Measurements from ENCODE around the gene CCL28. TPM values are rescaled to one million over a fixed set of nuclear protein-coding genes. Genes with fewer than 3 reads are reported as not detected.

Gene CCL28
- total RNA-seq, 1 donor, result 15.6 TPM

DNA sequence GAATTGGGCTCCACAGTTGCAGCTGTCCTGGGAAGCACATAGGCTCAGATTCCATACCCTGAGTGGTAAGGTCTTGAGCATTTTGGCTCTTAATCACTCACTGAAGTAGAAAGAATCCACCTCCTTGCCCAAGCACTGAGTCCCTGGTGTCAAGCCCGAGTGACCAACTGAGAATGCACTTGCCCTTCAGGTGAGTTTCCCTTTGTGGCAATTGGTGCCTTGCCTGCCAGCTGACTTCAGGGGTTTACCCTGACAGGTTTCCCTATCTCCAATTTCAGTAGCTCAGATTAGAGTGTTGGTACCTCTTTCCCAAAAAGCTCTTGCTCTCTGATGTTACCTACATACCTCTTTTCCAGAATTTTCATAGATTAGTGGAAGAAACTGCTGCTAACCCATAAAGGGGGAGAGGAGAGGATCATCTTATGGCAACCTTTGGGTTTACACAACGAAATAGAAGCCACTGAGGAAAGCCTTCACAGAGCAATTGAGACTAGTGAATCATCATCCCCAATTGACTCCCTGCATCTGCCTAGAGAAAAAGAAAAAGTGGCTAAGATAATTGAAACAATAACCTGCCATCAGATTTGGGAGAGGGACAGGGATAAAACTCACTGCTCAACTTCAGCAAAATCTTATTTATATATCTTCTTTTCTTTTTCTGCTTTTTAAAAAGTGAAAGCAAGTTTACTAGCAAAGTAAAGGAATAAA, 48.6 kb downstream of the CCL28 start:
- no peak for DNase-seq (ENCODE audit: insufficient read length, low spot score, missing footprints)
- no peaks in the 10 kb centered on the region for H3K36me3 ChIP-seq (ENCODE audit: insufficient read depth, low read length)
- H2AFZ ChIP-seq (ENCODE audit: low read length), result no peak overlapping the region
- peaks cover 5% of the 10 kb centered on the region for H3K4me1 ChIP-seq (ENCODE audit: insufficient read depth, low read length)
- TF ChIP-seq, protein P1, sequence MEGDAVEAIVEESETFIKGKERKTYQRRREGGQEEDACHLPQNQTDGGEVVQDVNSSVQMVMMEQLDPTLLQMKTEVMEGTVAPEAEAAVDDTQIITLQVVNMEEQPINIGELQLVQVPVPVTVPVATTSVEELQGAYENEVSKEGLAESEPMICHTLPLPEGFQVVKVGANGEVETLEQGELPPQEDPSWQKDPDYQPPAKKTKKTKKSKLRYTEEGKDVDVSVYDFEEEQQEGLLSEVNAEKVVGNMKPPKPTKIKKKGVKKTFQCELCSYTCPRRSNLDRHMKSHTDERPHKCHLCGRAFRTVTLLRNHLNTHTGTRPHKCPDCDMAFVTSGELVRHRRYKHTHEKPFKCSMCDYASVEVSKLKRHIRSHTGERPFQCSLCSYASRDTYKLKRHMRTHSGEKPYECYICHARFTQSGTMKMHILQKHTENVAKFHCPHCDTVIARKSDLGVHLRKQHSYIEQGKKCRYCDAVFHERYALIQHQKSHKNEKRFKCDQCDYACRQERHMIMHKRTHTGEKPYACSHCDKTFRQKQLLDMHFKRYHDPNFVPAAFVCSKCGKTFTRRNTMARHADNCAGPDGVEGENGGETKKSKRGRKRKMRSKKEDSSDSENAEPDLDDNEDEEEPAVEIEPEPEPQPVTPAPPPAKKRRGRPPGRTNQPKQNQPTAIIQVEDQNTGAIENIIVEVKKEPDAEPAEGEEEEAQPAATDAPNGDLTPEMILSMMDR (IDR thresholded peaks at IDR 0.05; ENCODE audit: extremely low read depth, low read depth, low read length), result no peak
- H3K79me2 ChIP-seq (ENCODE audit: insufficient read depth, low read length), result no peaks in the 10 kb centered on the region
- no peaks in the 10 kb centered on the region for H3K27me3 ChIP-seq (ENCODE audit: insufficient read depth, low read length)
- H3K4me3 ChIP-seq (ENCODE audit: insufficient read depth, low read length), result no peak overlapping the region
- H3K4me2 ChIP-seq (ENCODE audit: insufficient read depth, low read length), result no peak overlapping the region
- H4K20me1 ChIP-seq (ENCODE audit: insufficient read depth, low read length), result no peaks in the 10 kb centered on the region
- H3K9me3 ChIP-seq (ENCODE audit: low read depth, low read length), result no peaks in the 10 kb centered on the region
- no peak overlapping the region for H3K27ac ChIP-seq (ENCODE audit: low read depth, low read length)

DNA sequence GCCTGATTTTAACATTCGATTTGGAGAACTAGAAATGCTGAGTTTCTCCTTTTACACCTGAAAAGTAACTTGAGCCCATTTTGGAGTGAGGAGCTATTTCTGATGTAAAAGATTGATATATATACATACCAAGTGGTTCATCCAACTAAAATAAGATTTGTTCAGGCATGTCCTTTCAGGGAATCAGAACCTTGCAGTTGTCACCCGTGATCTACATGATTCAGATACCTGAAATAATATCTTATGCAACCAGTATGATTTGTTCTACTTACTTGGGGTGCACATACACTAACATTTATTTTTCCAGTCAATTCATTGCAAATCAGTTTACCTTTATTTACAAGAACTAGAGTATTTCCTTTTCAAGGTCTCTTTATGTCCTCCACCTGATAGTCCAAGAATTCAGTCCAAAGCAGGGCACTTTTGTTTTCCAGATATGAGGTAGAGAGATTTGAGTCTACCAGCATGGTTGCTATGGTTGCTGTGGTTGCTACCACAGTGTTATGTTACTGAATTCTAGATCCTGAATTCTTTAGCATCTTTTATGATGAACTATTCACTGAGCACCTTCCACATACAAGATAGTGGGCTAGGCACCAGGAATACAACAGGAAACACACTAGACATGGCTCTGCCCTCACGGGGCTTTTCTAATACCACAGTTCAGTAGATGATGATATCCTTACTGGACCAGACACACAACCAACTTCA, 49.3 kb downstream of the CCL28 start:
- Histone ChIP-seq H3K4me2 (ENCODE audit: insufficient read depth, low read length) (no peak overlapping the region), H3K36me3 (ENCODE audit: insufficient read depth, low read length) (no peaks in the 10 kb centered on the region), H3K79me2 (ENCODE audit: insufficient read depth, low read length) (no peaks in the 10 kb centered on the region), H4K20me1 (ENCODE audit: insufficient read depth, low read length) (no peaks in the 10 kb centered on the region), H3K4me3 (ENCODE audit: insufficient read depth, low read length) (no peak overlapping the region), H2AFZ (ENCODE audit: low read length) (no peak overlapping the region), H3K9me3 (ENCODE audit: low read depth, low read length) (no peaks in the 10 kb centered on the region), H3K27me3 (ENCODE audit: insufficient read depth, low read length) (no peaks in the 10 kb centered on the region), H3K4me1 (ENCODE audit: insufficient read depth, low read length) (no peaks in the 10 kb centered on the region), H3K27ac (ENCODE audit: low read depth, low read length) (no peak overlapping the region)
- no peak for DNase-seq (ENCODE audit: insufficient read length, low spot score, missing footprints)
- TF ChIP-seq, protein P1 (IDR thresholded peaks at IDR 0.05; ENCODE audit: extremely low read depth, low read depth, low read length), result no peak

DNA sequence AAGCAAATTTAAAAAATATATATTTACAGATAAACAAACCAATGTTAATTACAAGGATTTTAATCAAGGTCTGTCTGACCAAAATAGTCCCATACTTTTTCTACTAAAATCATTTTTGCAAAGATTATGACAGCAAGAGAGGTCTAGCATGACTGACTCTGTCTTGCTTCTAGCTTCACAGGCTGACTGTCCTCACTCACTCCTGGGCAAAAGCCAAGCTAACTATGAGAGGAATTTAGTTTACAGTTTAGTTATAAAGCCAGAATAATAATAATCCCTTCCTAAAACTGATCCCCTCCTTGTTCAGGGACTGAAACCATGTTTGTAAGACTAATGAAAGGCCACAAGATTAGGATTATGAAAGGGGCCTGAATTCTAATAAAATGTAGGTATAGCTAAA, 53.5 kb downstream of the CCL28 start:
- Histone ChIP-seq H2AFZ (ENCODE audit: low read length) (no peak overlapping the region), H3K36me3 (ENCODE audit: insufficient read depth, low read length) (no peaks in the 10 kb centered on the region), H3K27ac (ENCODE audit: low read depth, low read length) (no peak overlapping the region), H4K20me1 (ENCODE audit: insufficient read depth, low read length) (no peaks in the 10 kb centered on the region), H3K4me2 (ENCODE audit: insufficient read depth, low read length) (no peak overlapping the region), H3K9me3 (ENCODE audit: low read depth, low read length) (no peaks in the 10 kb centered on the region), H3K27me3 (ENCODE audit: insufficient read depth, low read length) (no peaks in the 10 kb centered on the region), H3K4me3 (ENCODE audit: insufficient read depth, low read length) (no peak overlapping the region), H3K79me2 (ENCODE audit: insufficient read depth, low read length) (no peaks in the 10 kb centered on the region), H3K4me1 (ENCODE audit: insufficient read depth, low read length) (no peaks in the 10 kb centered on the region)
- TF ChIP-seq, protein P1 (IDR thresholded peaks at IDR 0.05; ENCODE audit: extremely low read depth, low read depth, low read length), result no peak
- no peak for DNase-seq (ENCODE audit: insufficient read length, low spot score, missing footprints)

DNA sequence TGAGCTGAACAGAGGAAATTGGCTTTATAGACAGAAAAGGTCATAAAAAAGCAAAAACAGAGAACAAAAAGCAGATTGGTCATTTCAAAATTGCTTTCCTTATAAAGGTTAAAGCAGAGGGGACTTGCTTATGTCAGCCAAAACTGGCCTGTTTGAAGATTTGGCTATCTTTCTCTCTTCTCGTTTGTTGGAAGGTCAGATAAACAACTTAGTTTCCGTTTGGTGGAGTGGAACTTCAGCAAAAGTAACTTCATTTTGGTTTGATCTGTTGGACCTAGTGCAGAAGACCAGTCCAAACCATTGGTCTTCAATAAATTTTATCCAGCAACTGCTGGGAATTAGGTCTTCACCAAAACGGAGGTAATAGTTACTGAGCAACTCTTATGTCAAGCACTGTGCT, 53.9 kb downstream of the CCL28 start:
- no peak overlapping the region for H3K4me3 ChIP-seq (ENCODE audit: insufficient read depth, low read length)
- no peaks in the 10 kb centered on the region for H3K4me1 ChIP-seq (ENCODE audit: insufficient read depth, low read length)
- no peak overlapping the region for H3K27ac ChIP-seq (ENCODE audit: low read depth, low read length)
- H3K79me2 ChIP-seq (ENCODE audit: insufficient read depth, low read length), result no peaks in the 10 kb centered on the region
- H3K36me3 ChIP-seq (ENCODE audit: insufficient read depth, low read length), result no peaks in the 10 kb centered on the region
- no peak overlapping the region for H3K4me2 ChIP-seq (ENCODE audit: insufficient read depth, low read length)
- no peak for DNase-seq (ENCODE audit: insufficient read length, low spot score, missing footprints)
- TF ChIP-seq, protein P1 (IDR thresholded peaks at IDR 0.05; ENCODE audit: extremely low read depth, low read depth, low read length), result no peak
- no peaks in the 10 kb centered on the region for H4K20me1 ChIP-seq (ENCODE audit: insufficient read depth, low read length)
- no peaks in the 10 kb centered on the region for H3K27me3 ChIP-seq (ENCODE audit: insufficient read depth, low read length)
- H3K9me3 ChIP-seq (ENCODE audit: low read depth, low read length), result no peaks in the 10 kb centered on the region
- H2AFZ ChIP-seq (ENCODE audit: low read length), result no peak overlapping the region
